H1 (cell line): ENCODE measurements around the gene CD276. TPM values are rescaled to one million over a fixed set of nuclear protein-coding genes. Genes with fewer than 3 reads are reported as not detected.

ENCODE experiments used
- ATF3 ChIP-seq: IDR thresholded peaks from 2 replicates; pipeline ENCODE4 v1.6.1; 2011; ENCODE audit warnings: low read depth, mild to moderate bottlenecking, low read length; ENCODE audit not compliant: insufficient read depth
- RNF2 ChIP-seq: fragments of 200-900, 300-1000 bp; sonication (generic); IDR thresholded peaks from 2 replicates; pipeline ENCODE4 v1.7.1; 2016; ENCODE audit warnings: borderline replicate concordance, low read depth, mild to moderate bottlenecking, antibody characterized with exemption, low read length; ENCODE audit not compliant: poor library complexity, severe bottlenecking; ENCODE audit errors: missing control alignments
- polyA plus RNA-seq, 7 experiments: library from polyadenylated mRNA; depleted of rRNA in 3 of 7; stranded (reverse) in 5 of 7; unstranded in 2 of 7; fragments of >200 nt in 5 of 7; fragments of 200-250 nt in 2 of 7; gene quantifications; 1 replicate in 5 of 7; 2 replicates in 1 of 7; 4 replicates in 1 of 7; pipeline versions ENCODE4 v1.2.1 to v1.2.3, GENCODE V29; 2011 to 2013; ENCODE audit warnings: missing spikeins in 2 of 7, mixed read lengths in 2 of 7
- total RNA-seq: library from RNA; stranded (reverse); fragmentation: NEBNext Ultra II Directional; extraction: Animal tissue kit (Norgen Biotek cat#: 25700); gene quantifications from 2 replicates; pipeline ENCODE4 v1.2.1, GENCODE V29; 2021

Gene CD276
- total and polyA plus RNA-seq, 2 of the 8 experiments (the other 6 are each of a cell fraction or from before 2014, with no cell fraction given): 156 to 158 TPM

- no peak for TF ChIP-seq RNF2
- TF ChIP-seq ATF3: no peak
These were observed 25.5 kb upstream of the CD276 start (continued) for GRCh38 chr15:73658645-73659044.
